Stomach (tissue), 9 donors: Measurements from ENCODE around the gene LRRFIP1. TPM values are rescaled to one million over a fixed set of nuclear protein-coding genes. Genes with fewer than 3 reads are reported as not detected.

Experiments
- DNase-seq, 2 donors: peaks; one replicate each; pipeline versions ENCODE4 v3.0.0 to v3.0.0-alpha.2; 2013 to 2019
- H3K27ac ChIP-seq, 5 donors: fragments of 200-600 bp in 4 of 5; sonication (generic) in 4 of 5; one replicate each; pipeline ENCODE4 v1.5.1; 2013 to 2019; ENCODE audit warnings: mild to moderate bottlenecking in 1 of 5, moderate library complexity in 1 of 5
- H3K27me3 ChIP-seq, 3 donors: fragments of 200-600 bp; sonication (generic); one replicate each; pipeline ENCODE4 v1.5.1; 2017 to 2019; ENCODE audit warnings: mixed run types in 1 of 3
- H3K36me3 ChIP-seq, 4 donors: fragments of 200-600 bp; sonication (generic); 1 replicate in 3 of 4; 2 replicates in 1 of 4; pipeline ENCODE4 v1.5.1; 2016 to 2019
- H3K4me1 ChIP-seq, 4 donors: fragments of 200-600 bp; sonication (generic); one replicate each; pipeline ENCODE4 v1.5.1; 2016 to 2019
- H3K4me3 ChIP-seq, 4 donors: fragments of 200-600 bp; sonication (generic) in 3 of 4; one replicate each; pipeline ENCODE4 v1.5.1; 2016 to 2019; ENCODE audit warnings: mild to moderate bottlenecking in 1 of 4
- H3K9me3 ChIP-seq, 4 donors: fragments of 200-600 bp; sonication (generic); one replicate each; pipeline ENCODE4 v1.5.1; 2016 to 2019
- EP300 ChIP-seq: sonication (generic); formaldehyde crosslinking; IDR thresholded peaks from one replicate; pipeline ENCODE4 v1.6.1; 2017; ENCODE audit warnings: antibody characterized with exemption
- POLR2A ChIP-seq, 4 donors: fragments of 450-650 bp; IDR thresholded peaks; one replicate each; pipeline ENCODE4 v1.6.1; 2016; ENCODE audit warnings: antibody characterized with exemption in 4 of 4, control low read depth in 2 of 4, mild to moderate bottlenecking in 1 of 4, moderate library complexity in 1 of 4
- POLR2AphosphoS5 ChIP-seq, 3 donors: sonication (generic); formaldehyde crosslinking; IDR thresholded peaks; one replicate each; pipeline ENCODE4 v1.6.1; 2016; ENCODE audit warnings: antibody characterized with exemption in 3 of 3
- WGBS, 5 donors: extraction: QIAGEN DNeasy Blood & Tissue Kit in 3 of 5; methylation state at CpG; one replicate each; pipeline versions ENCODE4 v1.1.5 to v1.1.7; 2013 to 2018; 5-methylcytosine and 5-hydroxymethylcytosine counted together
- intact Hi-C: fragments of 100-400 bp; cut with DNase I; formaldehyde crosslinking; loops from one replicate; pipeline ENCODE4 v1.15.1; 2023; ENCODE audit warnings: low total_unique reads
- polyA plus RNA-seq, 3 donors: library from polyadenylated mRNA; stranded (reverse); fragments of 200-250 nt; gene quantifications; one replicate each; pipeline ENCODE4 v1.2.3, GENCODE V29; 2013
- total RNA-seq, 5 donors: library from RNA; depleted of rRNA; stranded (reverse); fragments of >200 nt; gene quantifications; one replicate each; pipeline versions ENCODE4 v1.1.0 to v1.2.3, GENCODE V29; 2014 to 2016
- TF ChIP-seq, protein P1 (sequence below), 7 experiments: fragments of 450-650 bp in 4 of 7; fragments of 200-600 bp in 3 of 7; sonication (generic) in 3 of 7; IDR thresholded peaks; one replicate each; pipeline ENCODE4 v1.5.1; 2016 to 2019; ENCODE audit warnings: antibody characterized with exemption in 7 of 7, control low read depth in 2 of 7, mild to moderate bottlenecking in 1 of 7
- donor health status: healthy with polysubstance abuse.
- donor health status: Bipolar disorder and iron deficiency.
- donor health status: healthy.

Gene LRRFIP1
- total and polyA plus RNA-seq, 8 donors, result 31.6 to 201 (median 130) TPM

DNA sequence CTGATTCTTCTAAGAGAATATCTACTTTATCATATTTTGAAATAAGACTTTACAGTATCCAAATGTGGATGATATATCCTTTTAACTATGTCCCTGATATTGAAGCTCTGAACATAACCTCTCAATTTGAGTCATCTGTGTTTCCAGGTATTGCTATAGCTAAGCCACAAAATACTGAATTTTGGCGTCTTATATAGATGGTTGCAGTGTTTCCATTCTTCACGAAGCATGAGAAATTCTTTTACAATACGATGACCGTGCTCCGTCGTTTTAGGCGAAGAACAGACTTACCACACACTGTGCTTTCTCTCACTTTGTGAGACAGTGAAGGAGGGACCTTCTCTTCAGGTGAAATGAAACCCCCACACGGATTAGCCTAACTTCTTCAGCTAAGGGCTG, 45.3 kb downstream of the LRRFIP1 start:
- no peak overlapping the region for H3K4me3 ChIP-seq
- WGBS, 5 donors, result 63 to 83% (median 72%) methylated on average over 8 of the region's 8 CpGs
- no peaks in the 10 kb centered on the region for H3K36me3 ChIP-seq
- TF ChIP-seq, protein P1, sequence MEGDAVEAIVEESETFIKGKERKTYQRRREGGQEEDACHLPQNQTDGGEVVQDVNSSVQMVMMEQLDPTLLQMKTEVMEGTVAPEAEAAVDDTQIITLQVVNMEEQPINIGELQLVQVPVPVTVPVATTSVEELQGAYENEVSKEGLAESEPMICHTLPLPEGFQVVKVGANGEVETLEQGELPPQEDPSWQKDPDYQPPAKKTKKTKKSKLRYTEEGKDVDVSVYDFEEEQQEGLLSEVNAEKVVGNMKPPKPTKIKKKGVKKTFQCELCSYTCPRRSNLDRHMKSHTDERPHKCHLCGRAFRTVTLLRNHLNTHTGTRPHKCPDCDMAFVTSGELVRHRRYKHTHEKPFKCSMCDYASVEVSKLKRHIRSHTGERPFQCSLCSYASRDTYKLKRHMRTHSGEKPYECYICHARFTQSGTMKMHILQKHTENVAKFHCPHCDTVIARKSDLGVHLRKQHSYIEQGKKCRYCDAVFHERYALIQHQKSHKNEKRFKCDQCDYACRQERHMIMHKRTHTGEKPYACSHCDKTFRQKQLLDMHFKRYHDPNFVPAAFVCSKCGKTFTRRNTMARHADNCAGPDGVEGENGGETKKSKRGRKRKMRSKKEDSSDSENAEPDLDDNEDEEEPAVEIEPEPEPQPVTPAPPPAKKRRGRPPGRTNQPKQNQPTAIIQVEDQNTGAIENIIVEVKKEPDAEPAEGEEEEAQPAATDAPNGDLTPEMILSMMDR (IDR thresholded peaks at IDR 0.05), result no peak
- TF ChIP-seq POLR2A (IDR thresholded peaks at IDR 0.05), result no peak
- no peak for TF ChIP-seq EP300
- no peak for TF ChIP-seq POLR2AphosphoS5 (IDR thresholded peaks at IDR 0.05)
- peak overlapping the region in 4 of 5 donors; percentile 75 to 84 (median 82) for H3K27ac ChIP-seq
- no peaks in the 10 kb centered on the region for H3K9me3 ChIP-seq
- no peak for DNase-seq
- peaks cover 26 to 72% (median 57%) of the 10 kb centered on the region in 4 donors for H3K4me1 ChIP-seq
- H3K27me3 ChIP-seq, result no peaks in the 10 kb centered on the region
- intact Hi-C loops, result loop anchor here (5.0 kb wide), 1 partner anchor 70 kb away; no protein-coding TSS in a partner anchor

DNA sequence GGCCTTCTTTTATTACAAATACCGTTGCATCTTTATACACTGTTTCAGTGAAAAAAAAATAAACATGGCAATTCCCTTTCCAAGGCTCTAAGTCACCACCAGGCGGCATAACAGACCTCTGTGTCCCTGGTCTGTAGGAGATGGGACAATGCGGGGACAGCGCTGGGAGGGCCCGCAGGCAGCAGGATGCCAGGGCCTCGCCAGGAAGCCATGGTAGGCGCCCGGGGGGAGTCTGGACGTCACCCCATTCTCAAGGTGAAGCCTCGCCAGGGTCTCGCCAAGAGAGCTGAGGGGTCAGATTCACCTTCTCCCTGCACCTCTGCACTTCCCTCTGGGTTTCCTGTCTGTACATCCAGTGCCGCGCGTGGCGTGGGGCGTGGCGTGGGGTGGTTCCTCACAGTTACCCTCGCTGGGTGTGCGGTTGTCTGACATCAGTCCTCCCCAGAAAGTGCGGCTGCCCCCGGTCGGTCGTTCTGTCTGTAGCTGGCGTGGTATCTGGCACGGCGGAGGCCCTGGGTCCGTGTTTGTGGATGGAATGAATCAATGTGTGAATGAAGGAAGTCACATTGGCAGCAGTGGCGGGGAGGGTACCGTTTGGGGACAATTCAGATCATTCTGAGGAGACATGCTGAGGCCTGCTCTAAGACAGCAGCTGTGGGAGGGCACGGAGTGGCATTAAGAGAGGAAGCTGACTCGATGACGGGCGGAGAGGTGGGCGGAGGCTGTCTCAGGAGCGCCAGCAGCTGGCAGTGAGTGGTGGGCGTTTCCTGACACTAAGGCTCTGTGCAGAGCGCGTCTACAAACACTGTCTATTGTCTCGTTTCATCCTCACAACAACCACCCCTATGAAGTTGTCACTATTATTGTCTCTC, 46.0 kb downstream of the LRRFIP1 start:
- peak overlapping the region; percentile 5 to 84 (median 82) for H3K27ac ChIP-seq
- no peaks in the 10 kb centered on the region for H3K27me3 ChIP-seq
- no peaks in the 10 kb centered on the region for H3K36me3 ChIP-seq
- intact Hi-C loops, result loop anchor here (5.0 kb wide), 1 partner anchor 69 kb away; no protein-coding TSS in a partner anchor
- H3K4me1 ChIP-seq, result peaks cover 32 to 79% (median 63%) of the 10 kb centered on the region in 4 donors
- no peak for TF ChIP-seq EP300
- TF ChIP-seq, protein P1 (IDR thresholded peaks at IDR 0.05), result peak in 5 of 7 experiments; percentile 33 to 84 (median 61)
- no peaks in the 10 kb centered on the region for H3K9me3 ChIP-seq
- WGBS, 5 donors, result 37 to 54% (median 40%) methylated on average over 37 to 39 of the region's 39 CpGs
- DNase-seq, result peak; percentile 68 to 88
- H3K4me3 ChIP-seq, result peak overlapping the region; percentile 13 to 35 (median 24)

DNA sequence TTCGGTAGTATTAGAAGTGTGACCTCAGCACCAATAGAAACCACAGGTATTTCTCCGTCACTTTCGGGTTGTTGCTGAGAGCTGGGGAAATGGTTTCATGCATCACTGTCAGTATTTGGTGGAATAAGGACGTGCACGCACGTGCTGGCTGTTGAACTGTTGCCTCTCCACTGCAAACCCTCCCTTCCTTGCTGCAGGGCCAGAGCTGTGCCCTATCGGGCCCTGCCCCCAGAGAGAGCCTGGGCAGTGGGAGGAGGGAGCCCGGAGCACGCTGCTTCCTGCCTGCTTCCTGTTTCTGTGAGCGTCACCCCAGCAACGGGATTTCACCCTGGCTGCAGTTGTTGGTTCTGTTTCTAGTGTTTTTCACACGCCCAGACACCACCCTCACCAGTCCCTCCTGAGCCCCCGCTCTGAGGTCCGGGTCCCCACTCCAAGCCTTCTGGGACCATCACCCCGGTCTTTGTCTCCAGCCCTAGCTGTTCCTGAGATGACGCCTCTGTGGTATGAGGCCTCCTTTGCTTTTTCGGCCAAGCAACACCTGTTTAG, 47.4 kb downstream of the LRRFIP1 start:
- TF ChIP-seq POLR2AphosphoS5 (IDR thresholded peaks at IDR 0.05), result peak; percentile 47 to 80 (median 51)
- TF ChIP-seq, protein P1 (IDR thresholded peaks at IDR 0.05), result peak in 2 of 7 experiments; percentile 19 to 25
- TF ChIP-seq EP300, result peak; percentile 15
- no peak for TF ChIP-seq POLR2A (IDR thresholded peaks at IDR 0.05)
- Histone ChIP-seq H3K4me1 (peaks cover 40 to 75% (median 63%) of the 10 kb centered on the region in 4 donors), H3K27me3 (no peaks in the 10 kb centered on the region), H3K27ac (peak overlapping the region; percentile 34 to 84 (median 82)), H3K36me3 (no peaks in the 10 kb centered on the region), H3K9me3 (no peaks in the 10 kb centered on the region), H3K4me3 (peak overlapping the region; percentile 14 to 30 (median 24))
- WGBS, 5 donors, result 6 to 16% (median 8%) methylated on average over 16 to 17 of the region's 17 CpGs
- DNase-seq, result peak; percentile 84 to 96
- intact Hi-C loops, result loop anchor here (5.0 kb wide), 1 partner anchor 67 kb away; no protein-coding TSS in a partner anchor

DNA sequence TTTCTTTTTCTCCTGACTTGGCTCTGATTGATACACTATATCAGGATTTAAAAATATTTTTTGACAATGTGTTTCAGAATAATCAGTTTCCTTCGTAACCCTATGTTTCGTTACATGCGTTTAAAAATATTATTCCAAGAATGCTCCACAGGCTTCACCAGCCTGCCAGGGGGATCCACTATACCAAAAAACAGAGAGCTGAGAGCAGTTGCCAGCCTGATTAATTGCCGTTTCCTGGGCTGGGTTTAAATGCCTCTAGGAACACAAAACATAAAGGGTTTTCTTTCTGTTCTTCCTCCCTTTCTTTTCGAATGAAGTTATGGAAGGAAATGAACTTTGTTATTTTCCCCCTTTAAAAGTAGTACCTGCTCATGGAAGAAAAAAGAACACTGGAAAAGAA, 47.9 kb downstream of the LRRFIP1 start:
- Histone ChIP-seq H3K27me3 (no peaks in the 10 kb centered on the region), H3K36me3 (no peaks in the 10 kb centered on the region), H3K9me3 (no peaks in the 10 kb centered on the region), H3K4me3 (peak overlapping the region; percentile 14 to 30 (median 24)), H3K27ac (peak overlapping the region; percentile 34 to 84 (median 82)), H3K4me1 (peaks cover 40 to 70% (median 58%) of the 10 kb centered on the region in 4 donors)
- intact Hi-C loops, result no loop called here
- TF ChIP-seq EP300, result no peak
- TF ChIP-seq, protein P1 (IDR thresholded peaks at IDR 0.05), result no peak
- no peak for TF ChIP-seq POLR2AphosphoS5 (IDR thresholded peaks at IDR 0.05)
- no peak for TF ChIP-seq POLR2A (IDR thresholded peaks at IDR 0.05)
- no peak for DNase-seq
- 48 to 73% (median 64%) methylated on average over 5 of the region's 5 CpGs for WGBS, 5 donors
